Medulla oblongata (tissue), 1 donor: ENCODE measurements around the gene FAF1.
"Not testable (repeated sequence)": the region's sequence is repeated elsewhere in the genome, so short reads cannot be mapped to it uniquely, and the experiment has no call there.

Experiments
- DNase-seq: peaks from one replicate; pipeline ENCODE4 v3.0.0-alpha.2; 2015; ENCODE audit errors: extremely low spot score

Gene FAF1

DNA sequence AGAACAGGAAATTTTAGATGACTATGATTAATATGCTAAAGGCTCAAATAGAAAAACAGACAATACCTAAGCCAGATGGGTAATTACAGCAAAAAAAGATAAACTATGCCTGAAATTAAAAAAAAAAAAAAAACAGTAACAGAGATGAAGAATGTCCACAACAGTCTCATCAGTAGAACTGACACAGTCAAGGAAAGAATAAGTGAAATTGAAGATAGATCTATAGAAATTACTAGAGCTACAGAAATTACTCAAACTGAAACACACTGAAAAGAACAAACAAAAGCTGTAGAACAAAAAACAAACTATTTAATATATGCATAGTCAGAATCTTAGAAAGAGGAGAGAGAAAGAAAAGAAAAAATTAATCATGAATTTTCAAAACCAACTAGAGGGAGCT, 112.8 kb downstream of the FAF1 start:
- DNase-seq = no peak

DNA sequence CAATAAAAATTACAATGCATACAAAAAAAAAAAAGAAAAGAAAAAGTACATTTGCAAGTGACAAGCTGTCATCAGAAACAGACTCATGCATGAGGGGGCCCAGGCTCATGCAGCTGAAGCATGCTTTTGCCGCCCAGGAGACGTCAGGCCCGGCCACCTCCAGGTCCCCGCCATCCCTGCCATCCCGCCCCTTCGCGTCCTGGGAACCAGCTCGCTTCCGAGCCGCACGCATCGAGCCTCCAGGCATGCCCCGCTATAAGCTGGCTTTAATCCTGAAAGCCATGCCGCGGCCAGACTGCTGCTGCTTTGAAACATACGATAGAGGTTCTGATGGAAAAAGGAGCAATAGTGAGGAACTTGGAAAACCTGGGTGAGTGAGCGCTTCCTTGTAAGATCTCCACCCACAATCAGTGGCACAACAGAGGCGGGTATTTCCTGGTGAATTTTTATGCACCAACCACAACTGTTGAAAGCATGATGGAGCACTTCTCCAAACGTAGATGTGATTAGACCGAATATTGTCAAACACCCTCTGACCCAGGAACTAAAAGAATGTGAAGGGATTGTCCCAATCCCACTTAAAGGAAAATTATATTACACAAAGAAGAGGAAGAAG, 113.7 kb downstream of the FAF1 start:
- DNase-seq = no peak

DNA sequence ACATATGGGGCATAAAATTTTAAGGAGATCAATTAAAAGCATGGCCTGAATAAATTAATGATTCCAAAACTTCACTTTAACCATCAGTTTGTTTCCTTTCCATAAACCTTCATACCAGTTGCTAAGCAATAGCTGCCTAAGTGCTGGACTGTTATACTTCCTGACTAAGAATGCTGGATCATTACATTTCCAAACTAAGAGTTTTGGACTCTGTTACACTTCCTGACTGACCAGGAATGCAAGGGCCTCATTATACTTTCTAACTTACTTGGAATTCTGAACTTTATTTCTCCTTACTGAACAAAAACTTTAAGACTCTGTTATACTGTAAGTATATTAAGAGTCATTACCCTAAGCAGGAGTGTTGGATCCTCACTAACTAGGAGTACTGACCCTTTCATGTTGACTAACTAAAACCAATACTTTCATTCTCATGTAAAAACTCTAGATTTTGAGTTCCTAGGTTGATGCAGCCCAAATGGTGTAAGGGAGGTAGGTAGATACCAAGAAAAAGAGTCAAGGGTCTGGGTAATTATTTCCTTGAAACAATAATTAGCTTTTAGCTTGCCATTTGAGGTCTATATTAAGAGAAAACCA, 118.2 kb downstream of the FAF1 start:
- DNase-seq = no peak

DNA sequence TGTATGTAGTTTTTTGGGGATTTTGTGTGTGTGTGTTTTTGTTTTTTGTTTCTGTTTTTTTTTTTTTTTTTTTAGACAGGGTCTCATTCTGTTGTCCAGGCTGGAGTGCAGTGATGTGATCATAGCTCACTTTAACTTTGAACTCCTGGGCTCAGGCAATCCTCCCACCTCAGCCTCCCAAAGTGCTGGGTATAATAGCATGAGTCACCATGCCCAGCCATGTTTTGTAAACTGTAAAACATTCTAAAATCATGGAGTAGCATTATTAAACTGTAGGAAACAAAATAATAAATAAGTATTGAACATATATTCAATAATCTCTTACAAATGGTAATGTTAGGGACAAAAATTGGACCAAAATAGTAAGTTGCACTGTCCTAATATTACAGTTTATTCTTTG, 124.0 kb downstream of the FAF1 start:
- no peak for DNase-seq

DNA sequence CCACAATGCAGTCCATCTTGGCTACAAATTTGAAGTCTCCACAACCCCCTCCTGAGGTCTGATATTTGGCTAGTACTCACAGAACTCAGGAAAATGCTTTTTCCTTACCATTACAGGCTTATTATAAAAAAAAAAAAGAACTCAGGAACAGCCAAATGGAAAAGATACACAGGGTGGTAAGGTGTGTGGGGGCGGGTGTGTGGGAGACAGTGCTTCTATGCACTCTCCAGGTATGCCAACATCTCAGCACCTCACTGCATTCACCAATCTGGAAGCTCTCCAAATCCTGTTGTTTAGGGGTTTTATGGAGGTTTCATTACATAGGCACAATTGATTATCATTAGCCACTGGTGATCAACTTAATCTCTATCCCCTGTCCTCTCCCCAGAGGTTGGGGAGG, 126.9 kb downstream of the FAF1 start:
- DNase-seq = no peak

DNA sequence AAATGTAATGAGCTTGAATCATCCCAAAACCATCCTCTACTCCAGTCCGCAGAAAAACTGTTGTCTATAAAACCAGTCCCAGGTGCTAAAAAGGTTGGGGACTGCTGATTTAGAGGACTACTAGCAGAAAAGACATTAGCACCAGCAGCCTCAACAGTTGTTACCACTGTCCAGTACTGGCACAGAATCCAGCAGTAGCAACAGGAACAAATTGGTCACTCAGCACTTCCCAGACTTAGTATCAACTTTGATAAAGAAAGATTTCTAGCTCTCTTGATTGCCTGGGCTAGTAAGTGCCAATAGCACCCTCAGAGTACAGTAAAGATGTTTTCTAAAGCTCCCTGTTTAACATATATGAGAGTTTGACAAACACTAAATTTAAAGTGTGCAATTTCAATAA, 127.9 kb downstream of the FAF1 start:
- DNase-seq = no peak

DNA sequence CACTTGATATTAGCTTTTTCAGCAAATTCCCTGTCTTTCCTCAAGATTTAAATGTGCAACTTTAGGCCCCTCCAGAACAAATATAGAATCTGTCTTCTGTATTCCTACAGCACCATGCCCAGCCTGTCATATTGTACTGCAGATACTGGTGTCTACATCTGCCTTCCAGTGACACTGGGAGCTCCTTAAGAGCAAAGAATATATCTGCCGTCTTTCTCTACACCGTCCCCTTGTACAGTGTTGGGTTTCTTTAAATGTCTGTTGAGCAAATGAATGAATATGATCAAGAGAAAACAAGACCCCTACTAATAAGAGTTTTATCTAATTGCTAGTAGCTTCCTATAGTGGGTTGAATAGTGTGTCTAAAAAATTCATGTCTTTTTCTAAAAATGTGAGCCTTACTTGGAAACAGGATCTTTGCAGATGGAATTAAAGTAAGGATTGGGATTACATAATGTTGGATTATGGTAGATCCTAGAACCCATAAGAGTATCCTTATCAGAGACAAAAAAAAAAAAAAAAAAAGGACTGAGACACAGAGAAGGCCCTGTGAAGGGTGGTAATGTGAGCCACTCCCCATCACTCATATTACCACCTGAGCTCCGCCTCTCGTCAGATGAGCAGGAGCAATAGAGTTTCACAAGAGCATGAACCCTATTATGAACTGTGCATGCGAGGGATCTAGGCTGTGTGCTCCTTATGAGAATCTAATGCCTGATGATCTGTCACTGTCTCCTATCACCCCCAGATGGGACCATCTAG, 128.6 kb downstream of the FAF1 start:
- DNase-seq = no peak

DNA sequence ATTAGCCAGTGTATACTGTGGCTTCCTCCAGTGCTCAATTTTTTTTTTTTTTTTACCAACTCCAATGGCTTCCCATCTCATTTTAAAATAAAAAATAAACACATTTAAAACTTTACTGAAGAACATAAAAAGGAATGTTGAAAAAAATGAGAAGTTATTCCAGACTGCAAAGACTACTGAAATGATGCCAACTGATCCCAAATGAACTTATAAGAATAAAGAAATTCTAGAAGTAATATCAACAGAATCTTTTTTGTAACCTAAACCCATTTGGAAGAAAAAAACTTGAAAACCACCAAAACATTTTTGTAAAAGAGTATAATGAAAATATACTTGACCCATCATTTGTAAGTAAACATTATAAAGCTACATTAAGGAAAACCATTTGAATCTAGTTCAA, 129.4 kb downstream of the FAF1 start:
- no peak for DNase-seq

DNA sequence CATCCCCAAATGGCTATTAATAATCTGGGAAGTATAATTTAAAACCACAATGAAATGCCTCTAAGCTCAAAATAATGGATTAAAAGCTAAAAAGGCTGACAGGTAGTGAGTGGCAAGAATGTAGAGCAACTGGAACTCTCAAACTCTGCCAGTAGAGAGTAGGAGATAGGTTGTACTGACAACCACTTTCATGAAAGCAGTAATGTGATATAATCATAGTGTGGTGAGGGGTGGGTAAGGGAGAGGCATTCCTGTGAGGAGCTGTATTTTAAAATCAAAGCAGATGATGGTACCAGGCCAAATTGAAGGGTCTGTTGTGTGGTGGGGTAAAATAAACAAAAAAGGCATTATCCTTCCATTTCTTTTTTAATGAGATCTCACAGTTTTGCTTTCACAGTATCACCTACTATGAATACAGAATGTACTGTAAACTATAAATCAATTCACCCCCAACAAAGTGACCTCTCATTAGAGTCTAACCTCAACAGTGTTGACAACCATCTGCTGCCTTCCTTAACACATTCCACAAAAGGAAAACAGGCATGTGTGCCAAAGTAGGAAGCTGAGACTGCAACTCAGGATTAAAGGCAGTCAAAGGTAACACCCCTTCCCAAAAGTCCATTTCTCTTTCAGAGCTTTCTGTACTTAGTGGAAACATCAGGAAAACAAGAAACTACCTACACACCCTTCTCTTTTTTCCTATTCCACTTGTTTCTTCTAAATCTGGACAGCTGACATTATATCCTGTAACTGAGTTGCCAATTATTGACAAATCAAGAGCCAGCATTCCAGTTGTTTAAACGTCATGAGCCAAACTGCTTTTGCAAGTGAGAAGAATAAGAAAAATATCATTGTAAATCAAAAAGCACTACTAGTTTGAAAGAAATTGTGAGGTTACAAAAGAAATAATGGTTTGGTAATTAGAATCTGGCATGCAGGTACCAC, 130.8 kb downstream of the FAF1 start:
- DNase-seq = no peak

DNA sequence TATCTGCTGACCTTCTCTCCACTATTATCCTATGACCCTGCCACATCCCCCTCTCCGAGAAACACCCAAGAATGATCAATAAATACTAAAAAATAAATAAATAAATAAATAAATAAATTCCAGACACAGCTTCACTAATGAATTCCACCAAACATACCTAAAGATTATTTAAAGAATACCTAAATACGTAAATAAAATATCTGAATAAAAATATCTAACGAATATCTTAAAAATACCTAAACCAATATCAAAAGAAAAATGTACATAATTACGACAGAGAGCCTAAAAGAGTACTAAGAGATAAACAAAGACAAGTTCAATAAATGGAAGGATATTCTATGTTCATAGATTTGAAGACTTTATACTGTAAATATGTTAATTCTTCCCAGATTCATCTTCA, 132.5 kb downstream of the FAF1 start:
- no peak for DNase-seq

DNA sequence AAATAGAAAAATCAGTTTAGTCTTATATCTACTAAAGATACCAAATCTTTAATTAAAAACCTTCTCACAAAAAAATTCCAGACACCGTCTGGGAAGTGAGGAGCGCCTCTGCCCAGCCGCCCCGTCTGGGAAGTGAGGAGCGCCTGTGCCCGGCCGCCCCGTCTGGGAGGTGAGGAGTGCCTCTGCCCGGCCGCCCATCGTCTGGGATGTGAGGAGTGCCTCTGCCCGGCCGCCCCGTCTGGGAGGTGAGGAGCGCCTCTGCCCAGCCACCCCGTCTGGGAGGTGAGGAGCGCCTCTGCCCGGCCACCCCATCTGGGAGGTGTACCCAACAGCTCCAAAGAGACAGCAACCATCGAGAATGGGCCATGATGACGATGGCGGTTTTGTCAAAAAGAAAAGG, 133.3 kb downstream of the FAF1 start:
- DNase-seq = not testable (repeated sequence)

DNA sequence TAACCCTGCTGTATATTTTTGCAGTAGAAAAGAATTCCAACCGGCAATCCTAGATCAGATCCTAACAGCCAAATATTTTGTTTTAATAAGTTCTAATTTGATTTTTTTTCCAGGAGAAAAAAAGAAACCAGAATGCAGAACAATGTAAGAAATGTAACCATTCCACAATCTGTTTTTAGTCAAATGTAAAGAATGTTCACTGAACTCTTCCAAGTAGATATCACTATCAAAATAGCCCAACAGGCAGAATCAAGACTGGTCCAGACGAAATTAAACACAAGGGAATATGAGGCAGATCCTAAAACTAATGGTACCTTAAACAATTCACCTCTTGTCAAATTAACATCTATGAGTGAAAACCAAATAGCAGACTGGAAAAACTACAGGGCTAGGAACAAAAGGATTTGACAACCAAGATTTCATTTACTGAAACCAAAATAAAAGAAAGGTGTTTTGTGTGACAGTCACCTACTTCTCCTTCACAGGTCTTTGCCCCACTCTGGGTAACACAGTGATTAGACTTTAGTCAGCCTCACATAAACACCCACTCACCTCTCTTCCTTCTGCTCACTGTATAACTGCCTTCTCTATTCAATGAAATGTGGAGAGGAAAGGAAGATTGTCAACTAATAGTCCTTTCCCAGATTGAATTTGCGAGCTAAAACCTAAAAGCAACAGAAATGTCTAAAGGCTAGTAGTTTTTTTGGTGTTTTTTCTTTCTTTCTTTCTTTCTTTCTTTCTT, 137.9 kb downstream of the FAF1 start:
- DNase-seq = no peak

DNA sequence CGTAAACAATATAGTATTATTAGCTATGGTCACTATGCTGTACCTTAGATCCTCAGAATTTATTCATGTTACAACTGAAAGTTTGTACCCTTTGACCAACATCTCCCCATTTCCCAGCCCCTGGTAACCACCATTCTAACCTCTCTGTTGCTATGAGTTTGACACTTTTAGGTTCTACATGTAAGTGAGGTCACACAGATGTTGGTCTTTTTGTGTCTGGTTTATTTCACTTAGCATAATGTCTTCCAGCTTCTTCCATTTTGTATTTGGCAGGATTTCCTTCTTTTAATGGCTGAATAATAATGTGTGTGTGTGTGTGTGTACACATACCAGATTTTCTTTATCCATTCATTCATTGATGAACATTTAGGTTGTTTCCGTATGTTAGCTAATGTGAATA, 139.5 kb downstream of the FAF1 start:
- no peak for DNase-seq

DNA sequence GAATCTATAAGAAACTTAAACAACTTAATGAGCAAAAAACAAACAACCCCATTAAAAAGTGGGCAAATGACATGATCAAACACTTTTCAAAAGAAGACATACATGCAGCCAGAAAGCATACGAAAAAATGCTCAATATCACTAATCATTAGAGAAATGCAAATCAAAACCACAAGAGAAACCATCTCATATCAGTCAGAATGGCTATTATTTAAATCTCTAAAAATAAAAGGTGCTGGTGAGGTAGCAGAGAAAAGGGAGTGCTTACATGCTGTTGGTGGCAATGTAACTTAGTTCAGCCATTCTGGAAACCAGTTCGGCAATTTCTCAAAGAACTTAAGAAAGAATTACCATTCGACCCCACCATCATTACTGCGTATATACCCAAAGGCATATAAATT, 147.7 kb downstream of the FAF1 start:
- DNase-seq = no peak

DNA sequence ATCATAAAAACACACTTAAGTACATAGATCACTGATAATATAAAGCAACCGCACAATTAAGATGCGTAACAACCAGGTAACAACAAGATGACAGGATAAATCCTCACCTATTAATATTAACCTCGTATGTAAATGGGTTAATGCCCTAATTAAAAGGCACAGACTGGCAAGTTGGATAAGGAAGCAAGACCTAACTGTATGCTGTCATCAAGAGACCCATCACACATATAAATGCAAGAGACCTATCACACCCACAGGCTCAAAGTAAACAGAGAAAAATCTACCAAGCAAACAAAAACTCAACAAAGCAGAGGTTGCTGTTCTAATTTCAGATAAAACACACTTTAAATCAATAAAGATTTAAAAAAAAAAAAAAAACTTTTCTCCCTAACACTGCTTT, 151.8 kb downstream of the FAF1 start:
- DNase-seq = no peak

DNA sequence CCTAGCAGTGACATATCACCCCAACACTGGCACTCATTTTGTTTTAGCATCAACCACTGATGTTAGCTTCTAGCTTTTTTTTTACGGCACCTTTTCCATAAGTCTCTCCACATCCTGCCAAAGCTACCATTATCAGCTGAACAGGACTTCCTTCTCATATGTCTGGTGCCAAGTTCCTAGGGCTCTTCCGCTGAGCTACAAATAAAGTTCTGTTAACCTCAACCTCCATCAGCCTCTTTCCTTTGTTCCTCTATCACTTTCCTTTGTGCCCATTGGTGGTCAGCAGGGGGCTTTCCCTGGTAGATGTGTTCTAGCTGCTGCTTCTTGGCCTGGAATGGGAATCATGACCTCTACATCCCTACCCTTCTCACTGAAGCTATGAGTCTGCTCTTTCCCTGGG, 163.8 kb downstream of the FAF1 start:
- DNase-seq = no peak

DNA sequence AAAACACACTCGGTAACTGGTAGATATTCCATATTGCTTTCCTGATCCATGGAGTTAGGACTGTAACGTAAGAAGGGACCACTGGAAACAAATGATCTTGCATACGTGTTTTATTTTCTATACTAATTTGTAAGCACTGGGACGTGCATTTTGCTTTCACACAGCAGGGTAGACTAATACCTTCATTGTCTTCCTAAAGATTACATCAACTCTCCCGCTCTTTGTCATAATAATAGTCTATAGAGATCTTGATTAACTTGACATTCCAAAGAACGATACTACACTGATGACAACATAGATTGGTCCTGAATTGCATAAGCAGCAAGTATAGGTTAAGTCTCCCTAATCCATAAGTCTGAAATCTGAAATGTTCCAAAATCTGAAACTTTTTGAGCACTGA, 166.5 kb downstream of the FAF1 start:
- no peak for DNase-seq

DNA sequence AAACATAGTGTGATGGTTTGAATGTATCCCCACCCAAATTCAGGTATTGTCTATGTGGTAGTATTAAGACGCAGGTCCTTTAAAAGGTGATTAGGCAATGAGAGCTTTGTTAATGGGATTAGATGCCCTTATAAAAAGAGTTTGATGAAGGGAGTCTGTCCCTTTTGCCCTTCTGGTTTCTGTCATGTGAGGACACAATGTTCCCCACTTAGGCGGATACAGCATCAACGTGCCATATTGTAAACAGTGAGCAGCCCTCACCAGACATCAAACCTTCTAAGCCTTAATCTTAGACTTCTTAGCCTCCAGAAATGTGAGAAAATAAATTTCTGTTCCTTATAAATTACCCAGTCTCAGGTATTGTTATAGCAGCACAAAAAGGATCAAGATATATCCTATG, 172.8 kb downstream of the FAF1 start:
- no peak for DNase-seq

DNA sequence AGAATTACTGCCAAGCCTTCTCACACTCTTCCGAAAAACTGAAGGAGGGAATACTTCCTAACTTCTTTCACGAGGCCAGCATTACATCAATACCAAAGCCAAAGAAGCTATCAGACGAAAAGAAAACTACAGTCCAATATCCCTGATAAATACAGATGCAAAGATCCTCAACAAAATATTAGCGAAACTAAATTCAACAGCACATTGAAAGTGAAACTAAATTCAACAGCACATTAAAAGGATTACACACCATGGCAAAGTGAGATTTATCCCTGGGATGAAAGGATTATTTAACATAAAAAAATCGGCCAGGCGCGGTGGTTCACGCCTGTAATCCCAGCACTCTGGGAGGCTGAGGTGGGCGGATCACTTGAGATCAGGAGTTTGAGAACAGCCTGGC, 176.8 kb downstream of the FAF1 start:
- DNase-seq = no peak

DNA sequence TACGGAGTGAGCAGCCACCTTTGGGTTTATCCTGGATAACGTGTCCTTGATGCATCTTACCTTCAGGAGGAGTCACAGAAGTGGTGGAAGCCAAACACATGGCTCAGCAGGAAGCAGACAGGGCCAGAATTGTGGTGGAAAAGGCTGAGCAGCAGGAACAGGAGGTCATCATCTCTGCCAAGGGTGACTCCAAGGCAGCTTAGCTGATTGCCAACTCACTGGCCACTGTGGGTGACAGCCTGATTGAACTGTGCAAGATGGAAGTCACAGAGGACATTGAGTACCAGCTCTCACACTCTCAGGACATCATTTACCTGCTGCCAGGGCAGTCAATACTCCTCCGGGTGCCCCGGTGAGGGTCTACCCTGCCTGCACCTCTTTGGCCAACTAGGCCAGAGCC, 179.3 kb downstream of the FAF1 start:
- no peak for DNase-seq

DNA sequence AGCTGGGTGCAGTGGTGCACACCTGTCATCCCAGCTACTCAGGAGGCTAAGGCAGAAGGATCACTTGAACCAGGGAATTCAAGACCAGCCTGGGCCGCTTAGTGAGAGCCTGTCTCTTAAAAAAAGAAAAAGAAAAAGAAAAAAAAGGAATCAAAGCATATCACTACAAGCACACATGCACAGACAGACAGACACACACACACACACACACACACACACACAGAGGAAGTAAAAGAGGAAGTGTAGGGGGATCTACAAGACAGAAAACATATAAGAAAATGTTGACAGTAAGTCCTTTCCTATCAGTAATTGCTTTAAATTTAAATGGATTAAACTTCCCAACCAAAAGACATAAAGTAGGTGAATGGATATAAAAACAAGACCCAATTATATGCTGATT, 180.3 kb downstream of the FAF1 start:
- DNase-seq = no peak

DNA sequence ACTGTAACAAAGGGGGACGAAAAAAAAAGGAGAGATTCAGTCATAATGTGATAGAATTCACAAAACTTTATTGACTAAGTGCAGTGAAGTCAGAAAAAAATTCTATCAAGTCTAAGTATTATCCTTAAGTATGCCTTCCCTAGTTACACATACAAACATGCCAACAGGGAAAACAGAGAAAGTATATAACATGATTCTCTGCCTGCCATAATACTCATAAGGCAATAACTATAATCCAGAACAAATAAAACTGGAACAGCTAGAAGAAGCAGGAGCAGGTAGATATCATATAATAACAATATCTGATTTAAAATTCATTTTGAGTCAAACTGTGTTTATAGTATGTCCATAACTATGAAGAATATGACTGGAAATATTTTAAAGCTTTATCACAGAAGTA, 184.3 kb downstream of the FAF1 start:
- no peak for DNase-seq
